ENCODE results near the gene CCNK.

DNA sequence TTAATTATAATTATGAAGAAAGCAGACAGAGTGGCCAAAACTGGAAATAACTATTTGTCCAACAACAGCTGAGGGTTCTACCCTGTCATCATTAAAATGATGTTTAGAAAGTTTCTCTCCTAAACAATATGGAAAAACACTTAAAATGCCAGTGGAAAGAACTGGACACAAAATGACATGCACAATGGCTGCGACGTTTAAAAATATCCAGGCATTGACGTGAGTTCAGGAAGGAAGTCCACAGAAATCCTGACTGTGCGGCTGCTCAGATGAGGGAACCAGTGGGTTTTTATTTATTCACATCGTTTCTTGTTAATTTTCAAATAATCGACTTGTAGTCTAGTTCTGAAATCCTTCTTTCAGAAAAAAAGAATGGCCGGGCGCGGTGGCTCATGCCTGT lies 58.3 kb downstream of the CCNK start:
- TF ChIP-seq, protein P1, sequence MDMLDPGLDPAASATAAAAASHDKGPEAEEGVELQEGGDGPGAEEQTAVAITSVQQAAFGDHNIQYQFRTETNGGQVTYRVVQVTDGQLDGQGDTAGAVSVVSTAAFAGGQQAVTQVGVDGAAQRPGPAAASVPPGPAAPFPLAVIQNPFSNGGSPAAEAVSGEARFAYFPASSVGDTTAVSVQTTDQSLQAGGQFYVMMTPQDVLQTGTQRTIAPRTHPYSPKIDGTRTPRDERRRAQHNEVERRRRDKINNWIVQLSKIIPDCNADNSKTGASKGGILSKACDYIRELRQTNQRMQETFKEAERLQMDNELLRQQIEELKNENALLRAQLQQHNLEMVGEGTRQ (CRISPR knock-in tag; IDR thresholded peaks at IDR 0.05) = no peak
- TF ChIP-seq ZBTB21 (CRISPR knock-in tag; IDR thresholded peaks at IDR 0.05; ENCODE audit: borderline replicate concordance) = no peak
- no peak for TF ChIP-seq ZNF317 (CRISPR knock-in tag; IDR thresholded peaks at IDR 0.05; ENCODE audit: borderline replicate concordance, low read depth)
- no peak for TF ChIP-seq ESRRA (CRISPR knock-in tag; IDR thresholded peaks at IDR 0.05; ENCODE audit: borderline replicate concordance)
- TF ChIP-seq, protein P2, sequence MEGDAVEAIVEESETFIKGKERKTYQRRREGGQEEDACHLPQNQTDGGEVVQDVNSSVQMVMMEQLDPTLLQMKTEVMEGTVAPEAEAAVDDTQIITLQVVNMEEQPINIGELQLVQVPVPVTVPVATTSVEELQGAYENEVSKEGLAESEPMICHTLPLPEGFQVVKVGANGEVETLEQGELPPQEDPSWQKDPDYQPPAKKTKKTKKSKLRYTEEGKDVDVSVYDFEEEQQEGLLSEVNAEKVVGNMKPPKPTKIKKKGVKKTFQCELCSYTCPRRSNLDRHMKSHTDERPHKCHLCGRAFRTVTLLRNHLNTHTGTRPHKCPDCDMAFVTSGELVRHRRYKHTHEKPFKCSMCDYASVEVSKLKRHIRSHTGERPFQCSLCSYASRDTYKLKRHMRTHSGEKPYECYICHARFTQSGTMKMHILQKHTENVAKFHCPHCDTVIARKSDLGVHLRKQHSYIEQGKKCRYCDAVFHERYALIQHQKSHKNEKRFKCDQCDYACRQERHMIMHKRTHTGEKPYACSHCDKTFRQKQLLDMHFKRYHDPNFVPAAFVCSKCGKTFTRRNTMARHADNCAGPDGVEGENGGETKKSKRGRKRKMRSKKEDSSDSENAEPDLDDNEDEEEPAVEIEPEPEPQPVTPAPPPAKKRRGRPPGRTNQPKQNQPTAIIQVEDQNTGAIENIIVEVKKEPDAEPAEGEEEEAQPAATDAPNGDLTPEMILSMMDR (IDR thresholded peaks at IDR 0.05) = no peak
- no peak for TF ChIP-seq JUN (CRISPR knock-in tag; IDR thresholded peaks at IDR 0.05)
- TF ChIP-seq, protein P3, sequence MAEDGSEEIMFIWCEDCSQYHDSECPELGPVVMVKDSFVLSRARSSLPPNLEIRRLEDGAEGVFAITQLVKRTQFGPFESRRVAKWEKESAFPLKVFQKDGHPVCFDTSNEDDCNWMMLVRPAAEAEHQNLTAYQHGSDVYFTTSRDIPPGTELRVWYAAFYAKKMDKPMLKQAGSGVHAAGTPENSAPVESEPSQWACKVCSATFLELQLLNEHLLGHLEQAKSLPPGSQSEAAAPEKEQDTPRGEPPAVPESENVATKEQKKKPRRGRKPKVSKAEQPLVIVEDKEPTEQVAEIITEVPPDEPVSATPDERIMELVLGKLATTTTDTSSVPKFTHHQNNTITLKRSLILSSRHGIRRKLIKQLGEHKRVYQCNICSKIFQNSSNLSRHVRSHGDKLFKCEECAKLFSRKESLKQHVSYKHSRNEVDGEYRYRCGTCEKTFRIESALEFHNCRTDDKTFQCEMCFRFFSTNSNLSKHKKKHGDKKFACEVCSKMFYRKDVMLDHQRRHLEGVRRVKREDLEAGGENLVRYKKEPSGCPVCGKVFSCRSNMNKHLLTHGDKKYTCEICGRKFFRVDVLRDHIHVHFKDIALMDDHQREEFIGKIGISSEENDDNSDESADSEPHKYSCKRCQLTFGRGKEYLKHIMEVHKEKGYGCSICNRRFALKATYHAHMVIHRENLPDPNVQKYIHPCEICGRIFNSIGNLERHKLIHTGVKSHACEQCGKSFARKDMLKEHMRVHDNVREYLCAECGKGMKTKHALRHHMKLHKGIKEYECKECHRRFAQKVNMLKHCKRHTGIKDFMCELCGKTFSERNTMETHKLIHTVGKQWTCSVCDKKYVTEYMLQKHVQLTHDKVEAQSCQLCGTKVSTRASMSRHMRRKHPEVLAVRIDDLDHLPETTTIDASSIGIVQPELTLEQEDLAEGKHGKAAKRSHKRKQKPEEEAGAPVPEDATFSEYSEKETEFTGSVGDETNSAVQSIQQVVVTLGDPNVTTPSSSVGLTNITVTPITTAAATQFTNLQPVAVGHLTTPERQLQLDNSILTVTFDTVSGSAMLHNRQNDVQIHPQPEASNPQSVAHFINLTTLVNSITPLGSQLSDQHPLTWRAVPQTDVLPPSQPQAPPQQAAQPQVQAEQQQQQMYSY (CRISPR knock-in tag; IDR thresholded peaks at IDR 0.05) = no peak
- no peak for TF ChIP-seq PREB (CRISPR knock-in tag; IDR thresholded peaks at IDR 0.05; ENCODE audit: borderline replicate concordance)
- TF ChIP-seq CDX4 (CRISPR knock-in tag; IDR thresholded peaks at IDR 0.05; ENCODE audit: borderline replicate concordance) = no peak
- TF ChIP-seq SP1 (CRISPR knock-in tag; conservative IDR thresholded peaks at IDR 0.05) = no peak
- TF ChIP-seq, protein P4, sequence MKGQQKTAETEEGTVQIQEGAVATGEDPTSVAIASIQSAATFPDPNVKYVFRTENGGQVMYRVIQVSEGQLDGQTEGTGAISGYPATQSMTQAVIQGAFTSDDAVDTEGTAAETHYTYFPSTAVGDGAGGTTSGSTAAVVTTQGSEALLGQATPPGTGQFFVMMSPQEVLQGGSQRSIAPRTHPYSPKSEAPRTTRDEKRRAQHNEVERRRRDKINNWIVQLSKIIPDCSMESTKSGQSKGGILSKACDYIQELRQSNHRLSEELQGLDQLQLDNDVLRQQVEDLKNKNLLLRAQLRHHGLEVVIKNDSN (CRISPR knock-in tag; IDR thresholded peaks at IDR 0.05) = no peak
- TF ChIP-seq CREM (CRISPR knock-in tag; IDR thresholded peaks at IDR 0.05) = no peak

All from WTC11 (cell line).